Osteocyte (in vitro differentiated cells): Measurements from ENCODE around the gene TTC28. TPM values are rescaled to one million over a fixed set of nuclear protein-coding genes. Genes with fewer than 3 reads are reported as not detected.

Source experiments
- DNase-seq: peaks from one replicate; pipeline ENCODE4 v3.0.0; 2021; ENCODE audit warnings: mixed read lengths; ENCODE audit not compliant: unreplicated experiment; ENCODE audit errors: extremely low spot score
- H3K27ac Mint-ChIP-seq: one replicate; pipeline ENCODE4 v1.8.0; 2021; ENCODE audit warnings: mild to moderate bottlenecking, mixed read lengths; ENCODE audit not compliant: unreplicated experiment
- H3K27me3 Mint-ChIP-seq: one replicate; pipeline ENCODE4 v1.8.0; 2021; ENCODE audit warnings: mixed read lengths; ENCODE audit not compliant: unreplicated experiment
- H3K36me3 Mint-ChIP-seq: one replicate; pipeline ENCODE4 v1.8.0; 2021; ENCODE audit warnings: mixed read lengths; ENCODE audit not compliant: unreplicated experiment
- H3K4me1 Mint-ChIP-seq: one replicate; pipeline ENCODE4 v1.8.0; 2021; ENCODE audit warnings: mixed read lengths; ENCODE audit not compliant: unreplicated experiment
- H3K4me3 Mint-ChIP-seq: one replicate; pipeline ENCODE4 v1.8.0; 2021; ENCODE audit warnings: mild to moderate bottlenecking, moderate library complexity, mixed read lengths; ENCODE audit not compliant: unreplicated experiment
- H3K9me3 Mint-ChIP-seq: one replicate; pipeline ENCODE4 v1.8.0; 2021; ENCODE audit warnings: mixed read lengths; ENCODE audit not compliant: unreplicated experiment
- total RNA-seq: library from RNA; stranded (reverse); gene quantifications from 2 replicates; pipeline ENCODE4 v1.2.1, GENCODE V29; 2021
- TF ChIP-seq, protein P1 (sequence below): fragments of 200-600 bp; sonication (generic); IDR thresholded peaks from 2 replicates; pipeline ENCODE4 v1.5.0; 2021; ENCODE audit warnings: antibody characterized with exemption, mild to moderate bottlenecking, moderate library complexity

TTC28 gene
- total RNA-seq, 1 donor from 2014 or later = 70.3 TPM

DNA sequence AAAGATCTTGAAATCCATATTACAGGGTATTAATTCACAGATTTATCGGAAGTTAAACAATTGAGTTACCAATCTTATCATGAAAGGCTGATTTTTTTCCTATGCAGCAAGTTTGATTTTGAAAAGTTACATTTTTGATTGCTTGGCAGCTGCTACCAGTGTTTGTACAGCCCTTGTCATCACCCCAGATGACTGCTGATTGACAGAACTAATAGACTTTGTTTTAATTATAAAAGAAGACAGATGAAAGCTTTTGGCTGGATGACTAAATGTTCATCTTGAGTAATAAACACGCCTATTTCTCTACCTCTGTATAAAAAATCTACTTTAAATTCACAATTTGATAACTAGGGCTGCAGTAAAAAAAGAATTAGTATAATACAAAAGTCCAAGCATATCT, 259.7 kb downstream of the TTC28 start:
- Mint-ChIP-seq H3K36me3 (no peaks in the 10 kb centered on the region), H3K9me3 (no peaks in the 10 kb centered on the region), H3K4me3 (no peak overlapping the region), H3K27me3 (no peaks in the 10 kb centered on the region), H3K4me1 (peaks cover 21% of the 10 kb centered on the region), H3K27ac (no peak overlapping the region)
- DNase-seq = no peak
- TF ChIP-seq, protein P1, sequence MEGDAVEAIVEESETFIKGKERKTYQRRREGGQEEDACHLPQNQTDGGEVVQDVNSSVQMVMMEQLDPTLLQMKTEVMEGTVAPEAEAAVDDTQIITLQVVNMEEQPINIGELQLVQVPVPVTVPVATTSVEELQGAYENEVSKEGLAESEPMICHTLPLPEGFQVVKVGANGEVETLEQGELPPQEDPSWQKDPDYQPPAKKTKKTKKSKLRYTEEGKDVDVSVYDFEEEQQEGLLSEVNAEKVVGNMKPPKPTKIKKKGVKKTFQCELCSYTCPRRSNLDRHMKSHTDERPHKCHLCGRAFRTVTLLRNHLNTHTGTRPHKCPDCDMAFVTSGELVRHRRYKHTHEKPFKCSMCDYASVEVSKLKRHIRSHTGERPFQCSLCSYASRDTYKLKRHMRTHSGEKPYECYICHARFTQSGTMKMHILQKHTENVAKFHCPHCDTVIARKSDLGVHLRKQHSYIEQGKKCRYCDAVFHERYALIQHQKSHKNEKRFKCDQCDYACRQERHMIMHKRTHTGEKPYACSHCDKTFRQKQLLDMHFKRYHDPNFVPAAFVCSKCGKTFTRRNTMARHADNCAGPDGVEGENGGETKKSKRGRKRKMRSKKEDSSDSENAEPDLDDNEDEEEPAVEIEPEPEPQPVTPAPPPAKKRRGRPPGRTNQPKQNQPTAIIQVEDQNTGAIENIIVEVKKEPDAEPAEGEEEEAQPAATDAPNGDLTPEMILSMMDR = no peak

GRCh38 chr22:28418008-28418407, 261.6 kb downstream of the TTC28 start:
- DNase-seq = no peak
- peaks cover 28% of the 10 kb centered on the region for H3K4me1 Mint-ChIP-seq
- no peaks in the 10 kb centered on the region for H3K9me3 Mint-ChIP-seq
- TF ChIP-seq, protein P1 = no peak
- H3K4me3 Mint-ChIP-seq = no peak overlapping the region
- H3K27me3 Mint-ChIP-seq = no peaks in the 10 kb centered on the region
- H3K27ac Mint-ChIP-seq = no peak overlapping the region
- H3K36me3 Mint-ChIP-seq = no peaks in the 10 kb centered on the region

DNA sequence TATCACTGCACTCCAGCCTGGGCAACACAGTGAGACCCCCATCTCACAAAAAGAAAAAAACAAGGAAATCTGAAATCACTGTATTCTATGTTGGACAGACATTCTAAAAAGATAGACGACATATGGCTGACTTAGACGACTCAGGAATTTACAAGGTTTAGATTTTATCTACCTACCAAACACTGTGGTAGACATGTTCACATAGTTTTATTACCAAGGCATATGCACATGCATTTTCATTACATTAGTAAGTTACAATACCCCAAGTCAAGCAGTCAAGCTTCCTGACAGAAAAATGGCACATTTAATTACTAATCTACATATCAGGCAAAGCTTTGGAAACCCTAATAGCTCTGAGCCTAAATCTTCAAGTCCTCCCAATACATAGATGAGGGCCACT, 262.2 kb downstream of the TTC28 start:
- no peaks in the 10 kb centered on the region for H3K27me3 Mint-ChIP-seq
- H3K4me1 Mint-ChIP-seq = peaks cover 32% of the 10 kb centered on the region
- no peaks in the 10 kb centered on the region for H3K36me3 Mint-ChIP-seq
- no peak overlapping the region for H3K27ac Mint-ChIP-seq
- no peak overlapping the region for H3K4me3 Mint-ChIP-seq
- H3K9me3 Mint-ChIP-seq = no peaks in the 10 kb centered on the region
- TF ChIP-seq, protein P1 = no peak
- no peak for DNase-seq

GRCh38 chr22:28414913-28415312, 264.7 kb downstream of the TTC28 start:
- TF ChIP-seq, protein P1 = no peak
- Mint-ChIP-seq H3K4me1 (peaks cover 36% of the 10 kb centered on the region), H3K4me3 (no peak overlapping the region), H3K27ac (no peak overlapping the region), H3K36me3 (no peaks in the 10 kb centered on the region), H3K9me3 (no peaks in the 10 kb centered on the region), H3K27me3 (no peaks in the 10 kb centered on the region)
- no peak for DNase-seq

GRCh38 chr22:28413612-28414399, 265.8 kb downstream of the TTC28 start:
- Mint-ChIP-seq H3K9me3 (no peaks in the 10 kb centered on the region), H3K27ac (peak overlapping the region; percentile 58), H3K27me3 (no peaks in the 10 kb centered on the region), H3K4me1 (peaks cover 38% of the 10 kb centered on the region), H3K36me3 (peaks cover 3% of the 10 kb centered on the region), H3K4me3 (no peak overlapping the region)
- DNase-seq = no peak
- TF ChIP-seq, protein P1 = no peak
